Endothelial cell of umbilical vein (primary cell): ENCODE measurements around the gene CXCL14. TPM values are rescaled to one million over a fixed set of nuclear protein-coding genes. Genes with fewer than 3 reads are reported as not detected.

Source experiments
- BruUV-seq: library from RNA; stranded (reverse); fragments of 400-500 nt; replicated peaks from 2 replicates; lab custom pipeline; 2021; lab: Mats Ljungman, UMichigan
- CTCF ChIA-PET: fragments of 300-600, 350-600 bp; sonication (Branson Sonifier 250); formaldehyde crosslinking; loops from one replicate; lab custom pipeline; 2021; ENCODE audit warnings: antibody characterized with exemption, inconsistent platforms; lab: Charles Lee
- POLR2A ChIA-PET: fragments of 300-600, 350-600 bp; sonication (Branson Sonifier 250); formaldehyde crosslinking; loops from one replicate; lab custom pipeline; 2021; ENCODE audit warnings: antibody characterized with exemption, inconsistent platforms; lab: Charles Lee
- DNase-seq: peaks from one replicate; pipeline ENCODE4 v3.0.0-alpha.2; 2011; ENCODE audit warnings: low read depth, low spot score
- FAIRE-seq: peaks from 2 replicates; lab custom pipeline; 2011; peaks lifted over from hg19 to GRCh38; lab: Jason Lieb, UNC
- H2AFZ ChIP-seq: 2 replicates; pipeline ENCODE4 v1.6.0; 2012; ENCODE audit warnings: low read depth, low read length, control low read depth, inconsistent platforms
- H3K27ac ChIP-seq: 2 replicates; pipeline ENCODE4 v1.5.1; 2011; ENCODE audit warnings: low read depth, mild to moderate bottlenecking, control low read depth, low read length, moderate library complexity; ENCODE audit not compliant: insufficient read depth
- H3K27me3 ChIP-seq, 2 experiments: 2 replicates each; pipeline versions ENCODE4 v1.6.0 to v1.6.1; 2011; ENCODE audit warnings: low read length in 2 of 2, mixed read lengths in 1 of 2; ENCODE audit not compliant: control insufficient read depth in 2 of 2, insufficient read depth in 2 of 2
- H3K36me3 ChIP-seq, 2 experiments: 2 replicates in 1 of 2; 3 replicates in 1 of 2; pipeline ENCODE4 v1.5.1; 2011; ENCODE audit warnings: low read length in 2 of 2, mild to moderate bottlenecking in 1 of 2, moderate library complexity in 1 of 2; ENCODE audit not compliant: control insufficient read depth in 2 of 2, insufficient read depth in 2 of 2; ENCODE audit errors: extremely low read depth in 1 of 2
- H3K4me1 ChIP-seq: 3 replicates; pipeline ENCODE4 v1.5.1; 2011; ENCODE audit warnings: mild to moderate bottlenecking, low read length; ENCODE audit not compliant: control insufficient read depth, insufficient read depth; ENCODE audit errors: extremely low read depth
- H3K4me2 ChIP-seq: 2 replicates; pipeline ENCODE4 v1.6.1; 2011; ENCODE audit warnings: low read length, control low read depth, mixed read lengths; ENCODE audit not compliant: insufficient read depth
- H3K4me3 ChIP-seq, 3 experiments: fragments of 200-600 bp in 1 of 3; sonication (generic), shearing (Covaris generic) in 1 of 3; replicated peaks in 1 of 3; 2 replicates each; pipeline ENCODE4 v1.5.1; 2011 to 2016; ENCODE audit warnings: control low read depth in 3 of 3, low read length in 3 of 3, mild to moderate bottlenecking in 2 of 3, inconsistent platforms in 1 of 3, low read depth in 1 of 3, moderate library complexity in 1 of 3; ENCODE audit not compliant: insufficient read depth in 1 of 3
- H3K79me2 ChIP-seq: 2 replicates; pipeline ENCODE4 v1.6.0; 2012; ENCODE audit warnings: low read length, inconsistent platforms; ENCODE audit not compliant: control insufficient read depth, insufficient read depth
- H3K9ac ChIP-seq: replicated peaks from 2 replicates; pipeline ENCODE3; 2011; ENCODE audit warnings: low read length, control low read depth; ENCODE audit not compliant: insufficient read depth; ENCODE audit errors: extremely low read depth
- H3K9me1 ChIP-seq: replicated peaks from 3 replicates; pipeline ENCODE4 v1.6.0; 2011; ENCODE audit warnings: mild to moderate bottlenecking, low read length; ENCODE audit not compliant: control insufficient read depth, insufficient read depth; ENCODE audit errors: extremely low read depth
- H3K9me3 ChIP-seq: replicated peaks from 2 replicates; pipeline ENCODE4 v1.5.1; 2012; ENCODE audit warnings: low read length, inconsistent platforms; ENCODE audit not compliant: control insufficient read depth, insufficient read depth
- H4K20me1 ChIP-seq: replicated peaks from 2 replicates; pipeline ENCODE3; 2011; ENCODE audit warnings: mild to moderate bottlenecking, low read length; ENCODE audit not compliant: control insufficient read depth, insufficient read depth; ENCODE audit errors: extremely low read depth
- EZH2 ChIP-seq: IDR thresholded peaks from 2 replicates; pipeline ENCODE4 v1.6.1; 2012; ENCODE audit warnings: borderline replicate concordance, low read depth, mild to moderate bottlenecking, moderate library complexity, low read length, inconsistent platforms; ENCODE audit not compliant: severe bottlenecking
- FOS ChIP-seq: IDR thresholded peaks from 2 replicates; pipeline ENCODE4 v1.6.1; 2011; ENCODE audit warnings: mild to moderate bottlenecking, low read length, moderate library complexity, borderline replicate concordance; ENCODE audit not compliant: insufficient read depth
- POLR2A ChIP-seq: IDR thresholded peaks from 2 replicates; pipeline ENCODE4 v1.6.1; 2012; ENCODE audit warnings: low read depth, mild to moderate bottlenecking, control low read depth, low read length
- POLR2AphosphoS5 ChIP-seq: IDR thresholded peaks from 2 replicates; pipeline ENCODE4 v1.6.1; 2012; ENCODE audit warnings: low read depth, mild to moderate bottlenecking, control low read depth, low read length, moderate library complexity; ENCODE audit not compliant: insufficient read depth
- dilution Hi-C: fragments of 300-500 bp; cut with MboI; formaldehyde crosslinking; loops from one replicate; pipeline ENCODE4 v1.15.0; 2019; ENCODE audit warnings: low sequenced_read_pairs; ENCODE audit not compliant: extremely low pct_ligation_motif_present
- intact Hi-C: fragments of 100-400 bp; cut with micrococcal nuclease; formaldehyde crosslinking; loops from one replicate; pipeline ENCODE4 v1.10.0; 2022
- polyA plus RNA-seq, 4 experiments: library from polyadenylated mRNA; depleted of rRNA in 3 of 4; stranded (reverse) in 3 of 4; unstranded in 1 of 4; fragments of >200 nt; gene quantifications; 2 replicates each; pipeline versions ENCODE4 v1.2.1 to v1.2.3, GENCODE V29; 2011 to 2012; ENCODE audit warnings: missing spikeins in 1 of 4
- total RNA-seq: library from RNA; stranded (reverse); gene quantifications from 2 replicates; pipeline ENCODE4 v1.2.3, GENCODE V29; 2021
- TF ChIP-seq, protein P1 (sequence below): IDR thresholded peaks from 2 replicates; pipeline ENCODE4 v1.6.1; 2011; ENCODE audit not compliant: insufficient read depth, insufficient read length
- TF ChIP-seq, protein P2 (sequence below), 2 donors: IDR thresholded peaks; 1 replicate in 1 of 2; 2 replicates in 1 of 2; pipeline ENCODE4 v1.5.1; 2011; ENCODE audit warnings: low read length in 2 of 2, mild to moderate bottlenecking in 2 of 2, moderate library complexity in 2 of 2, control low read depth in 1 of 2, inconsistent platforms in 1 of 2, low read depth in 1 of 2; ENCODE audit not compliant: insufficient read depth in 1 of 2; ENCODE audit errors: extremely low read depth in 1 of 2

Gene CXCL14
- total and polyA plus RNA-seq, 2 donors (not counting 3 experiments of a cell fraction or from before 2014, with no cell fraction given): not detected

DNA sequence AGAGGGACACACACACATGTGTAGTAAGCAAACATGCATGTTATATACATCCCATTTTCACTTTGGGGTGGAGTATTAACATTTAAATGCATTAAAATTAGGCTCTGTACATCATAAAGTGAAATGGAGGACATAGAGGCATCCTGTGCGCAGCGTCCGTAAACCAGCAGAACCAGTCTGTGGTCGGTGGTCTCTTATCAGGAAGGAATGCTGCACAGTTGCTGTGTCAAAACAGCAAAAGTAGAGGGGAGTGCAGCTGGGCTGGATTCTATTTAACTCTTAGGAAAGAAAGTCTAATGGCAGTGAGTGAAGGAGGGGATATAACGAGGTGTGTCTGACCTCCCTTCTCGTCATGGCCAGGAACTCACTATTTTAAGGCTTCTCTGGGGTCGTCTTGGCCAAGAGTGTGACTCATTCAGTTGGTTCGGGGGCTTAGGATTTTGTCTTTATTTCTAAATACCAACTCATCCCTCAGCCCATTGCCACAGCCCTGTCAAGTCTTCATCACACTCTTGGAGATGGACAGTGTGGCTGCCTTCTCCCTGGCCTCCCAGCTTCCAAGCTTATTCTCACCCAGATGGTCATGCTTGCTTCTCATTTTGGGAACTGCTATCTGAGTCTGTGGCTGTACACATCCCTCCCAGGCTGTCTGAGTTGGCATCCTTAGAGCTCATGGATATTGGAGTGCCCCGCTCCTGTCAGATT is 20.1 kb upstream of the CXCL14 start:
- no peak overlapping the region for H3K9ac ChIP-seq
- no peak overlapping the region for H3K27ac ChIP-seq
- H3K27me3 ChIP-seq: no peaks in the 10 kb centered on the region
- no peak overlapping the region for H3K4me3 ChIP-seq
- DNase-seq (no peak), FAIRE-seq (no peak)
- no peaks in the 10 kb centered on the region for H3K36me3 ChIP-seq
- H3K4me1 ChIP-seq: no peaks in the 10 kb centered on the region
- no peaks in the 10 kb centered on the region for H3K9me3 ChIP-seq
- POLR2A ChIA-PET: no interaction called here
- CTCF ChIA-PET: interaction anchor here (2.0 kb wide), 1 partner anchor 38 kb away, joined by 4 read pairs; no protein-coding TSS in a partner anchor
- intact Hi-C loops (no loop called here), dilution Hi-C loops (loop anchor here (25.0 kb wide), 1 partner anchor 238 kb away; the partner anchor contains the start of gene SLC25A48)
- TF ChIP-seq, protein P1, sequence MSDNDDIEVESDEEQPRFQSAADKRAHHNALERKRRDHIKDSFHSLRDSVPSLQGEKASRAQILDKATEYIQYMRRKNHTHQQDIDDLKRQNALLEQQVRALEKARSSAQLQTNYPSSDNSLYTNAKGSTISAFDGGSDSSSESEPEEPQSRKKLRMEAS: no peak
- no peak for TF ChIP-seq POLR2AphosphoS5
- TF ChIP-seq, protein P2, sequence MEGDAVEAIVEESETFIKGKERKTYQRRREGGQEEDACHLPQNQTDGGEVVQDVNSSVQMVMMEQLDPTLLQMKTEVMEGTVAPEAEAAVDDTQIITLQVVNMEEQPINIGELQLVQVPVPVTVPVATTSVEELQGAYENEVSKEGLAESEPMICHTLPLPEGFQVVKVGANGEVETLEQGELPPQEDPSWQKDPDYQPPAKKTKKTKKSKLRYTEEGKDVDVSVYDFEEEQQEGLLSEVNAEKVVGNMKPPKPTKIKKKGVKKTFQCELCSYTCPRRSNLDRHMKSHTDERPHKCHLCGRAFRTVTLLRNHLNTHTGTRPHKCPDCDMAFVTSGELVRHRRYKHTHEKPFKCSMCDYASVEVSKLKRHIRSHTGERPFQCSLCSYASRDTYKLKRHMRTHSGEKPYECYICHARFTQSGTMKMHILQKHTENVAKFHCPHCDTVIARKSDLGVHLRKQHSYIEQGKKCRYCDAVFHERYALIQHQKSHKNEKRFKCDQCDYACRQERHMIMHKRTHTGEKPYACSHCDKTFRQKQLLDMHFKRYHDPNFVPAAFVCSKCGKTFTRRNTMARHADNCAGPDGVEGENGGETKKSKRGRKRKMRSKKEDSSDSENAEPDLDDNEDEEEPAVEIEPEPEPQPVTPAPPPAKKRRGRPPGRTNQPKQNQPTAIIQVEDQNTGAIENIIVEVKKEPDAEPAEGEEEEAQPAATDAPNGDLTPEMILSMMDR (IDR thresholded peaks at IDR 0.05; ENCODE audit: extremely low read depth in 1 of 2, insufficient read depth in 1 of 2, low read depth in 1 of 2, low read length in 2 of 2): no peak
- TF ChIP-seq EZH2: no peak
- no peak for TF ChIP-seq POLR2A
- TF ChIP-seq FOS: no peak
- no peak overlapping the region for H3K4me2 ChIP-seq
- H2AFZ ChIP-seq: no peak overlapping the region
- no peaks in the 10 kb centered on the region for H3K79me2 ChIP-seq
- BruUV-seq: no TSS peak
- no peaks in the 10 kb centered on the region for H3K9me1 ChIP-seq
- H4K20me1 ChIP-seq: no peaks in the 10 kb centered on the region
